A673 (cell line): ENCODE results near the gene KLF11. TPM values are rescaled to one million over a fixed set of nuclear protein-coding genes. Genes with fewer than 3 reads are reported as not detected.

Source experiments
- BruUV-seq: library from RNA; stranded (reverse); fragments of 400-500 nt; replicated peaks from 2 replicates; lab custom pipeline; 2021; lab: Mats Ljungman, UMichigan
- CTCF ChIA-PET: fragments of 300-600 bp; sonication (Branson Sonifier 250); formaldehyde crosslinking; loops from one replicate; lab custom pipeline; 2022; ENCODE audit warnings: antibody characterized with exemption; lab: Charles Lee
- POLR2A ChIA-PET: fragments of 300-600 bp; sonication (Branson Sonifier 250); formaldehyde crosslinking; loops from one replicate; lab custom pipeline; 2022; ENCODE audit warnings: antibody characterized with exemption; ENCODE audit not compliant: low non-redundant PET; lab: Charles Lee
- DNase-seq: peaks from one replicate; pipeline ENCODE4 v3.0.0-alpha.2; 2015; ENCODE audit warnings: low spot score
- H3K27ac ChIP-seq: fragments of 200-600 bp; sonication (generic); 2 replicates; pipeline ENCODE4 v1.5.1; 2016; ENCODE audit warnings: mixed run types, low read depth, mild to moderate bottlenecking, mixed read lengths, antibody characterized with exemption, low read length; ENCODE audit not compliant: poor library complexity, severe bottlenecking
- H3K27me3 ChIP-seq: fragments of 200-600 bp; sonication (generic); replicated peaks from 2 replicates; pipeline ENCODE4 v1.6.1; 2017; ENCODE audit warnings: mixed run types, low read depth, mild to moderate bottlenecking, mixed read lengths, antibody characterized with exemption, low read length; ENCODE audit not compliant: insufficient read depth, poor library complexity
- H3K36me3 ChIP-seq: fragments of 200-600 bp; sonication (generic); 2 replicates; pipeline ENCODE4 v1.6.1; 2016; ENCODE audit warnings: mixed run types, mild to moderate bottlenecking, mixed read lengths, antibody characterized with exemption, low read length; ENCODE audit not compliant: insufficient read depth, poor library complexity, severe bottlenecking
- H3K4me1 ChIP-seq: fragments of 200-600 bp; sonication (generic); 2 replicates; pipeline ENCODE4 v1.6.1; 2017; ENCODE audit warnings: mixed run types, mild to moderate bottlenecking, mixed read lengths, antibody characterized with exemption, low read length; ENCODE audit not compliant: insufficient read depth, poor library complexity, severe bottlenecking
- H3K4me3 ChIP-seq: fragments of 200-600 bp; sonication (generic); 2 replicates; pipeline ENCODE4 v1.5.1; 2016; ENCODE audit warnings: low read depth, mixed run types, mild to moderate bottlenecking, mixed read lengths, low read length; ENCODE audit not compliant: poor library complexity, severe bottlenecking
- H3K9me3 ChIP-seq: fragments of 200-600 bp; sonication (generic); 2 replicates; pipeline ENCODE4 v1.6.1; 2016; ENCODE audit warnings: mixed run types, low read depth, mild to moderate bottlenecking, mixed read lengths, antibody characterized with exemption, low read length; ENCODE audit not compliant: poor library complexity, severe bottlenecking
- EZH2 ChIP-seq: fragments of 200-600 bp; sonication (generic); IDR thresholded peaks from 2 replicates; pipeline ENCODE4 v1.6.1; 2017; ENCODE audit warnings: borderline replicate concordance, low read depth, mild to moderate bottlenecking, mixed read lengths, antibody characterized with exemption, low read length; ENCODE audit not compliant: poor library complexity, severe bottlenecking
- intact Hi-C: fragments of 100-400 bp; cut with micrococcal nuclease; formaldehyde crosslinking; loops from one replicate; pipeline ENCODE4 v1.10.0; 2022; ENCODE audit not compliant: unreplicated experiment
- total RNA-seq: library from RNA; stranded (reverse); gene quantifications from 2 replicates; pipeline ENCODE4 v1.2.3, GENCODE V29; 2021
- TF ChIP-seq, protein P1 (sequence below): fragments of 300-800, 200-600 bp; sonication (generic); conservative IDR thresholded peaks from 2 replicates; pipeline ENCODE4 v1.5.1; 2017; ENCODE audit warnings: low read depth, mild to moderate bottlenecking, antibody characterized with exemption, low read length, moderate library complexity, mixed read lengths

Gene KLF11
- total RNA-seq, 1 experiment from 2014 or later = 3.0 TPM

DNA sequence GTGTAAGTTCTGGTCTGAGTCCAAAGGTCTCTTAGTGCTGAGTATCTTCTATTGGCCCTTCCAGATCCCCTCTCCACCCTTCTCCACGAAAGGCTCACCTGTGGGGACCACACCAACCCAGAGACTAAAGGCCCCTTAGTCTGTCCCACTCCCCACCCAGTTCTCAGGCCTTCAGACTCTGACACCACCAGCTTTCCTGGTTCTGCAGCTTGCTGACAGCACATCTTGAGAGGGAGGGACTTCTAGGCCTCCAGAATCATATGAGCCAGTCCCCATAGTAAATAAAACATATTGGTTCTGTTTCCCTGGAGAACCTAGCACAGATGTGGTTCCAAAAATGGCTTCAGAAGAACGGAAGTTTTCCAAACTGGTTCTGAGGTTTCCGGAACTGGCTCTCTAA is 38.5 kb upstream of the KLF11 start:
- H3K4me3 ChIP-seq = no peak overlapping the region
- no peaks in the 10 kb centered on the region for H3K9me3 ChIP-seq
- H3K4me1 ChIP-seq = peaks cover 17% of the 10 kb centered on the region
- ChIA-PET POLR2A (no interaction called here), CTCF (interaction anchor here (0.5 kb wide), 1 partner anchor 98 kb away, joined by 4 read pairs; no protein-coding TSS in a partner anchor)
- TF ChIP-seq, protein P1, sequence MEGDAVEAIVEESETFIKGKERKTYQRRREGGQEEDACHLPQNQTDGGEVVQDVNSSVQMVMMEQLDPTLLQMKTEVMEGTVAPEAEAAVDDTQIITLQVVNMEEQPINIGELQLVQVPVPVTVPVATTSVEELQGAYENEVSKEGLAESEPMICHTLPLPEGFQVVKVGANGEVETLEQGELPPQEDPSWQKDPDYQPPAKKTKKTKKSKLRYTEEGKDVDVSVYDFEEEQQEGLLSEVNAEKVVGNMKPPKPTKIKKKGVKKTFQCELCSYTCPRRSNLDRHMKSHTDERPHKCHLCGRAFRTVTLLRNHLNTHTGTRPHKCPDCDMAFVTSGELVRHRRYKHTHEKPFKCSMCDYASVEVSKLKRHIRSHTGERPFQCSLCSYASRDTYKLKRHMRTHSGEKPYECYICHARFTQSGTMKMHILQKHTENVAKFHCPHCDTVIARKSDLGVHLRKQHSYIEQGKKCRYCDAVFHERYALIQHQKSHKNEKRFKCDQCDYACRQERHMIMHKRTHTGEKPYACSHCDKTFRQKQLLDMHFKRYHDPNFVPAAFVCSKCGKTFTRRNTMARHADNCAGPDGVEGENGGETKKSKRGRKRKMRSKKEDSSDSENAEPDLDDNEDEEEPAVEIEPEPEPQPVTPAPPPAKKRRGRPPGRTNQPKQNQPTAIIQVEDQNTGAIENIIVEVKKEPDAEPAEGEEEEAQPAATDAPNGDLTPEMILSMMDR = no peak
- TF ChIP-seq EZH2 = no peak
- H3K36me3 ChIP-seq = no peaks in the 10 kb centered on the region
- intact Hi-C loops = no loop called here
- no peaks in the 10 kb centered on the region for H3K27me3 ChIP-seq
- DNase-seq = no peak
- no TSS peak for BruUV-seq
- H3K27ac ChIP-seq = no peak overlapping the region

DNA sequence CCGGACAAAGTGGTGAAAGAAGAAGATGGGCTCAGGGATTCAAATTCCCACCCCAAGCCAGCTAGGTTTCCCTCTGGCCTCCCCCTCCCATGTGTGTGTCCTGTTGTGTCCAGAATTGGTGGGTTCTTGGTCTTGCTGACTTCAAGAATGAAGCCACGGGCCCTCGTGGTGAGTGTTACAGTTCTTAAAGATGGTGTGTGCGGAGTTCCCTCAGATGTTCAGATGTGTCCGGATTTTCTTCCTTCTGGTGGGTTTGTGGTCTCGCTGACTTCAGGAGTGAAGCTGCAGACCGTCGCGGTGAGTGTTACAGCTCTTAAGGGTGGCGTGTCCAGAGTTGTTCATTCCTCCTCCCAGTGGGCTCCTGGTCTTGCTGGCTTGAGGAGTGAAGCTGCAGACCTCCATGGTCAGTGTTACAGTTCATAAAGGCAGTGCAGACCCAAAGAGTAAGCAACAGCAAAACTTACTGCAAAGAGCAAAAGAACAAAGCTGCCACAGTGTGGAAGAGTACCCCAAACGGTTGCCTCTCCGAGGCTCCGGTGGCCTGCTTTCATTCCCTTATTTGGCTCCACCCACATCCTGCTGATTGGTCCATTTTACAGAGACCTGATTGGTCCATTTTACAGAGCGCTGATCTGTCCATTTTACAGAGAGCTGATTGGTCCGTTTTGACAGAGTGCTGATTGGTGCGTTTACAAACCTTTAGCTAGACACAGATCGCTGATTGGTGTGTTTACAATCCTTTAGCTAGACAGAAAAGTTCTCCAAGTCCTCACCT is 37.7 kb upstream of the KLF11 start:
- intact Hi-C loops = no loop called here
- H3K36me3 ChIP-seq = no peaks in the 10 kb centered on the region
- peaks cover 17% of the 10 kb centered on the region for H3K4me1 ChIP-seq
- DNase-seq = no peak
- H3K4me3 ChIP-seq = no peak overlapping the region
- H3K27me3 ChIP-seq = no peaks in the 10 kb centered on the region
- no TSS peak for BruUV-seq
- ChIA-PET CTCF (interaction anchor here (0.5 kb wide), 1 partner anchor 43 kb away, joined by 5 read pairs; no protein-coding TSS in a partner anchor), POLR2A (no interaction called here)
- no peak for TF ChIP-seq EZH2
- TF ChIP-seq, protein P1 = no peak
- no peaks in the 10 kb centered on the region for H3K9me3 ChIP-seq
- H3K27ac ChIP-seq = no peak overlapping the region

DNA sequence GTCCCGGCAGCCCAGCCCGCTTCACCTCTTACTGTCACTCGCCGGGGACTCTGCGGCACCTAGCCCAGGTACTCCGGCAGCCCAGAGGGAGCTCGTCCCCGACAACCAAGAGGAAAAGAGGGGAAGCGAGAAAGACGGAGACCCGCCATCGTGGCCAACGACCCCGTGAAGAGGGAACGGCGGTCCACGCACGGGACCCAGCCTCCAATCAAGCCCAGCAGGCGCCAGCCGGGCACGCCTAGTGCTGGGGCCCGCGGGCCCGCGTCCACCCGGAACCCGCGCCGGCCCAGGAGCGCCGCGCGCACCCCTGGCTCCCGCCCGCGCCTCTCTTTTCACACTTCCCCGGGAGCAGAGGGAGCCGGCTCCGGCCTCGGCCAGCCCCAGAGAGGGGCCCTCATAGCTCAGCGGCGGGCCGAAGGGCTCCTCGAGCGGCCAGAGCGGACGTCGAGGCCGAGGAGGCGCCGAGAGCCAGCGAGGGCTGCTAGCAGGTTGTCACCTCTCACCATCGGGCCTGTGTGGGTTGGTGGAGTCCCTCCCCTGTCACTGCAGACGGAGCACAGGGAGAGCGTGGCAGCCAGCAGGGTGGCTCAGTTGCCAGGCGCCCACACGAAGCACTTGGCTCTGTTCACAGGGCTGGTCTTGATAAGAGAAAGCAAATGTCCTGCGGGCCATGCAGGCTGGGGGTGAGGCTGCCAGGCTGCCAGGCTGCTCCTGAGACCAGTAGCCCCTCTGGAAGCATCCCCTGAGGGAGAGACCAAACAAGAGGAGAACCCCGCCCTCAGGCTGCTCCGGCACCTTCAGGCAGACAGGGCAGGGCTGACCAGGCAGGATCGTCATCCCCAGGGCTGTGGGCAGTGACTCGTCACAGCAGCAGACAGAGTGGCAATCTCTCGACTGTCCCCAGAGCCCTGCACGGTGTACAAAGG is 36.9 kb upstream of the KLF11 start:
- Histone ChIP-seq H3K27me3 (no peaks in the 10 kb centered on the region), H3K36me3 (no peaks in the 10 kb centered on the region), H3K9me3 (no peaks in the 10 kb centered on the region), H3K4me3 (no peak overlapping the region), H3K4me1 (peaks cover 16% of the 10 kb centered on the region), H3K27ac (no peak overlapping the region)
- no TSS peak for BruUV-seq
- intact Hi-C loops = no loop called here
- DNase-seq = no peak
- ChIA-PET POLR2A (no interaction called here), CTCF (interaction anchor here (0.5 to 1.3 kb wide), 2 partner anchors 22 to 43 kb away, joined by 4 to 5 read pairs; no protein-coding TSS in a partner anchor)
- TF ChIP-seq, protein P1 = no peak
- TF ChIP-seq EZH2 = no peak
